Heart left ventricle (tissue), 13 donors: ENCODE measurements around the gene DAP.

ENCODE experiments used
- CTCF ChIP-seq, 12 donors: fragments of 200-600 bp; sonication (generic) in 4 of 12; IDR thresholded peaks; one replicate each; pipeline versions ENCODE4 v1.5.0 to v1.8.0; 2018 to 2022; ENCODE audit warnings: antibody characterized with exemption in 12 of 12, mild to moderate bottlenecking in 5 of 12
- POLR2A ChIP-seq, 2 donors: fragments of 450-650 bp; IDR thresholded peaks; one replicate each; pipeline ENCODE4 v1.6.1; 2017; ENCODE audit warnings: antibody characterized with exemption in 2 of 2, mild to moderate bottlenecking in 2 of 2, moderate library complexity in 2 of 2
- donor health status: ischemic (EF 13 %, LVEDD 7.1; RV severe dilation, severe dysfunction).
- donor health status: DM: no; HTN: yes; CAD: no.
- donor health status: DM: no; HTN: no; CAD: no.
- donor health status: ischemic (EF 25% LVEDD 6.9; RV normal size, moderate dysfunction).
- donor health status: ischemic (EF 25% LVEDD 5.7; RV mildly dilated, moderate dysfunction).
- donor health status: ischemic (EF 35%, LVEDD 5.7; RV mildly dilated, moderate dysfunction).
- donor health status: nonischemic (EF 11% LVEDD 7.7; RV severe dilation, severe dysfunction).
- donor health status: DM: yes; HTN: yes; CAD: no.
- donor health status: PGD.
- donor health status: ischemic (EF 29% LVEDD 5.4; RV normal size, mild dysfunction).
- donor health status: nonischemic (EF 23%, LVEDD 6.1; RV moderate dilation, normal function).

- TF ChIP-seq POLR2A (IDR thresholded peaks at IDR 0.05) (no peak), CTCF (IDR thresholded peaks at IDR 0.05) (no peak)
These were observed 35.4 kb downstream of the DAP start for GRCh38 chr5:10725636-10726035.
